ENCODE measurements around the gene ARHGEF26.

DNA sequence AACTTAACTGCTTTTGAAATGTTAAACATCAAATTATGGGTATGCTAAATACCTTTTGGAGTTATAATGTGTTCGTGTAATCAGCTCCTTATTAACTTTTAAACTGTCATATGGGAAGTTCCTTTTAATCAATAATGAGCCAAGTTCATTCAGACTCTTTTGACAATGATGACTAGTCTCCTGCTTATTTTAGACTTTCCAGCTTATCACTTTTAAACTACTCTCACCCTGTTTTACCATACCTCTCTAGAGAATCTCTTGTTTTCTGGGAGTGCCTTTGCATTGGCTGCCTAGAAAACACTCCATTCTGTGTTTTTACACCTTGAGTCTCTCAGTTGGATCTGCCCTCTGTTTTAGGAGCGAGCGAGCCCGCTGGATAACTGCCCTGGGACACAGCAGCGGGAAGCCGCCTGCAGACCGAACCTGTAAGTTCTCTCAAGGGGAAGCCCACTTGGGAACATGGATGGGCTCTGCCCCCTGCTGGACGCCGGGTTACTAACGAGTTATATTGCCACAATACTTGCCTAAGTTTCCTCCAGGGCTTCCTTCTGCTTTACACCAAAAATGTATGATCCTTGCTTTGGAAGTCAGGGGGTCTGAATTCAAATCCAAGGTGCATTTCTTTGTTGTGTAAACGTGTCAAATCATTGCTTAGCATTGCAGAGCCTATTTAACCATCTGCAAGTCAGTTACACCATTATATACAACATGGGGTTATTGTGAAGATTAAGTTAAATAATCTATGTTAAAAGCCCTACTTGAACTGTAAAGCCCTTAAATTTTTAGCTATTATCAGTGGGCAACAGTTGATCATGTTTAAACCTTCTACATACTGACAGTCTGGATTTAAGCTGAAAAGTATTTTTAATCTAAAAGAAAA is 131.8 kb downstream of the ARHGEF26 start:
- no peak for TF ChIP-seq ZFP30 (CRISPR knock-in tag; IDR thresholded peaks at IDR 0.05)
- TF ChIP-seq SNAI2 (CRISPR knock-in tag; IDR thresholded peaks at IDR 0.05), result no peak
- no peak for TF ChIP-seq RARB (CRISPR knock-in tag; IDR thresholded peaks at IDR 0.05)
- no peak for TF ChIP-seq PPARA (CRISPR knock-in tag; IDR thresholded peaks at IDR 0.05; ENCODE audit: borderline replicate concordance)
